ENCODE measurements around the gene GCNT1. TPM values are rescaled to one million over a fixed set of nuclear protein-coding genes. Genes with fewer than 3 reads are reported as not detected.

The GCNT1 gene
- total RNA-seq, 1 donor from 2014 or later, result 7.7 TPM

GRCh38 chr9:76419782-76420380 is 39.1 kb upstream of the GCNT1 start:
- peak; percentile 78 for TF ChIP-seq CTCF (conservative IDR thresholded peaks at IDR 0.05; ENCODE audit: low read depth, low read length)
- H3K4me3 ChIP-seq (ENCODE audit: low read depth, low read length), result no peak overlapping the region
- no peak for DNase-seq (ENCODE audit: low read depth)

- no peak for DNase-seq (ENCODE audit: low read depth)
- H3K4me3 ChIP-seq (ENCODE audit: low read depth, low read length), result no peak overlapping the region
- no peak for TF ChIP-seq CTCF (conservative IDR thresholded peaks at IDR 0.05; ENCODE audit: low read depth, low read length)
Measured at GRCh38 chr9:76423216-76424177, 35.5 kb upstream of the GCNT1 start.

- DNase-seq (ENCODE audit: low read depth), result no peak
- no peak overlapping the region for H3K4me3 ChIP-seq (ENCODE audit: low read depth, low read length)
- no peak for TF ChIP-seq CTCF (conservative IDR thresholded peaks at IDR 0.05; ENCODE audit: low read depth, low read length)
Measured at GRCh38 chr9:76424491-76424890, 34.5 kb upstream of the GCNT1 start.

- TF ChIP-seq CTCF (conservative IDR thresholded peaks at IDR 0.05; ENCODE audit: low read depth, low read length), result no peak
- H3K4me3 ChIP-seq (ENCODE audit: low read depth, low read length), result no peak overlapping the region
- DNase-seq (ENCODE audit: low read depth), result no peak
Measured at GRCh38 chr9:76425677-76426453, 33.1 kb upstream of the GCNT1 start.

- TF ChIP-seq CTCF (conservative IDR thresholded peaks at IDR 0.05; ENCODE audit: low read depth, low read length), result no peak
- no peak for DNase-seq (ENCODE audit: low read depth)
- no peak overlapping the region for H3K4me3 ChIP-seq (ENCODE audit: low read depth, low read length)
Measured at GRCh38 chr9:76426807-76427419, 32.1 kb upstream of the GCNT1 start.

- no peak for DNase-seq (ENCODE audit: low read depth)
- TF ChIP-seq CTCF (conservative IDR thresholded peaks at IDR 0.05; ENCODE audit: low read depth, low read length), result no peak
Measured at GRCh38 chr9:76431601-76432000, 27.4 kb upstream of the GCNT1 start.

More at GRCh38 chr9:76431601-76432000, 27.4 kb upstream of the GCNT1 start:
- no peak overlapping the region for H3K4me3 ChIP-seq (ENCODE audit: low read depth, low read length)

All from epithelial cell of proximal tubule (primary cell).